ENCODE measurements around the gene RLBP1. TPM values are rescaled to one million over a fixed set of nuclear protein-coding genes. Genes with fewer than 3 reads are reported as not detected.

The RLBP1 gene
- total and polyA plus RNA-seq, 2 donors (not counting 3 experiments of a cell fraction or from before 2014, with no cell fraction given): not detected

- DNase-seq (ENCODE audit: low read depth, low spot score) (no peak), FAIRE-seq (no peak)
- Histone ChIP-seq H4K20me1 (replicated peaks; ENCODE audit: control insufficient read depth, extremely low read depth, insufficient read depth, low read length) (no peaks in the 10 kb centered on the region), H3K9me1 (replicated peaks; ENCODE audit: control insufficient read depth, extremely low read depth, insufficient read depth, low read length) (no peaks in the 10 kb centered on the region), H3K9ac (replicated peaks; ENCODE audit: extremely low read depth, insufficient read depth, low read length) (no peak overlapping the region), H3K4me3 (replicated peaks in 1 of 3; ENCODE audit: insufficient read depth in 1 of 3, low read depth in 1 of 3, low read length in 3 of 3) (no peak overlapping the region), H3K4me2 (ENCODE audit: insufficient read depth, low read length) (no peak overlapping the region), H3K27me3 (ENCODE audit: control insufficient read depth in 2 of 2, insufficient read depth in 2 of 2, low read length in 2 of 2) (no peaks in the 10 kb centered on the region), H3K4me1 (ENCODE audit: control insufficient read depth, extremely low read depth, insufficient read depth, low read length) (peaks cover 16% of the 10 kb centered on the region), H3K27ac (ENCODE audit: insufficient read depth, low read depth, low read length) (no peak overlapping the region), H3K9me3 (replicated peaks; ENCODE audit: control insufficient read depth, insufficient read depth, low read length) (no peaks in the 10 kb centered on the region), H3K79me2 (ENCODE audit: control insufficient read depth, insufficient read depth, low read length) (no peaks in the 10 kb centered on the region), H3K36me3 (ENCODE audit: control insufficient read depth in 2 of 2, extremely low read depth in 1 of 2, insufficient read depth in 2 of 2, low read length in 2 of 2) (no peaks in the 10 kb centered on the region), H2AFZ (ENCODE audit: low read depth, low read length) (no peak overlapping the region)
- ChIA-PET POLR2A (no interaction called here), CTCF (interaction anchor here (1.2 to 7.3 kb wide), 2 partner anchors 9 to 19 kb away, joined by 5 to 80 read pairs; no protein-coding TSS in a partner anchor)
- dilution Hi-C loops (cut with MboI; ENCODE audit: extremely low pct_ligation_motif_present, low sequenced_read_pairs): no loop called here
- no TSS peak for BruUV-seq (replicated peaks)
- TF ChIP-seq JUN (IDR thresholded peaks at IDR 0.05; ENCODE audit: borderline replicate concordance, insufficient read depth, insufficient read length, low read depth) (no peak), POLR2A (IDR thresholded peaks at IDR 0.05; ENCODE audit: low read depth, low read length) (no peak), GATA2 (IDR thresholded peaks at IDR 0.05; ENCODE audit: insufficient read depth, insufficient read length, low read depth, low read length) (no peak), POLR2AphosphoS5 (IDR thresholded peaks at IDR 0.05; ENCODE audit: insufficient read depth, low read depth, low read length) (no peak), MAX (IDR thresholded peaks at IDR 0.05; ENCODE audit: insufficient read depth, insufficient read length) (no peak), FOS (IDR thresholded peaks at IDR 0.05; ENCODE audit: borderline replicate concordance, insufficient read depth, low read length) (no peak), CTCF (IDR thresholded peaks at IDR 0.05; ENCODE audit: extremely low read depth in 1 of 2, insufficient read depth in 1 of 2, low read depth in 1 of 2, low read length in 2 of 2) (no peak), EZH2 (IDR thresholded peaks at IDR 0.05; ENCODE audit: borderline replicate concordance, low read depth, low read length, severe bottlenecking) (no peak), MYC (IDR thresholded peaks at IDR 0.05; ENCODE audit: low read depth, low read length) (no peak)
- intact Hi-C loops (cut with micrococcal nuclease): no loop called here
Measured at GRCh38 chr15:89196994-89197393, 24.4 kb downstream of the RLBP1 start.
